SW 1271 (cell line): Measurements from ENCODE around the gene AUTS2.

Experiments
- DNase-seq, 2 experiments: peaks; one replicate each; lab custom pipeline; 2025; lab: John Stamatoyannopoulos, UW

AUTS2 gene

DNA sequence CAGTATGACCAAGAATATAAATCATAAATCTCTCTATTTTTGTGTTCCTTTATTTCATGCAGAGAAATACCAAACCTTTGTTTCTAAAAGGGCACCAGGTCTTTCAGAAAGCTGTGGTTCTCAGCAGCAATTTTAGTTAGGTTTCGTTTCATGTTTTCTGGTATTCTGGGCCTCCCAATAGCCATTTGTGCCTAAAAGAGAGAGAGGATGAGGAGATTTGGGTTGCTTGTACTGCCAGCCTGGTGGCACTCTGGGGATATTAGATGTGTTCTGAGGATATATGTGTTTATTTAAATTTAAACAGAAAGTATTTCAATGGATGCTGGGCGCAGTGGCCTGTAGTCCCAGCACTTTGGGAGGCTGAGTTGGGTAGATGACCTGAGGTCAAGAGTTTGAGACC is 471.7 kb downstream of the AUTS2 start:
- DNase-seq, result no peak

DNA sequence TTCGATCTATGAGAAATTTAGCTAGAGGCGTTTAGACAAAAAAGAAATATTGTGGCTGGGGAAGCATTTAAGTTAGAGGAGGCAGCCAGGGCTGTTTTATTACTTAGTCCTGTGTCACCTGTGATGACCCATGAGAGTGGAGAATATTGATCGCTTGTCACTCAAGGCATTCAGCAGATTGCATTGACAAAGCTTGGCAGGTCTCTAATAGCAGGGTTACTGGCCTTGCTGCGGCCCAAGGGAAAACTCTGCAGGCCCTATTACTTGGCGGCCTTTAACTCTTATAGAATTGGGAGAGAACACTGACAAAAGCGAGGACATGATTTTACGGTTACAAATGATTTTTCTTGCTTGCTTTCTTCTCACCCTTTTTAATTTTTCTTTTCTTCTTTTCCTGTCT is 473.5 kb downstream of the AUTS2 start:
- DNase-seq, result no peak

GRCh38 chr7:70072220-70072619 is 473.9 kb downstream of the AUTS2 start:
- no peak for DNase-seq

GRCh38 chr7:70076325-70076724 is 478.1 kb downstream of the AUTS2 start:
- no peak for DNase-seq

- DNase-seq, result no peak
Observed at GRCh38 chr7:70082099-70082611, 483.9 kb downstream of the AUTS2 start.

GRCh38 chr7:70091362-70091761 is 493.1 kb downstream of the AUTS2 start:
- DNase-seq, result no peak

DNA sequence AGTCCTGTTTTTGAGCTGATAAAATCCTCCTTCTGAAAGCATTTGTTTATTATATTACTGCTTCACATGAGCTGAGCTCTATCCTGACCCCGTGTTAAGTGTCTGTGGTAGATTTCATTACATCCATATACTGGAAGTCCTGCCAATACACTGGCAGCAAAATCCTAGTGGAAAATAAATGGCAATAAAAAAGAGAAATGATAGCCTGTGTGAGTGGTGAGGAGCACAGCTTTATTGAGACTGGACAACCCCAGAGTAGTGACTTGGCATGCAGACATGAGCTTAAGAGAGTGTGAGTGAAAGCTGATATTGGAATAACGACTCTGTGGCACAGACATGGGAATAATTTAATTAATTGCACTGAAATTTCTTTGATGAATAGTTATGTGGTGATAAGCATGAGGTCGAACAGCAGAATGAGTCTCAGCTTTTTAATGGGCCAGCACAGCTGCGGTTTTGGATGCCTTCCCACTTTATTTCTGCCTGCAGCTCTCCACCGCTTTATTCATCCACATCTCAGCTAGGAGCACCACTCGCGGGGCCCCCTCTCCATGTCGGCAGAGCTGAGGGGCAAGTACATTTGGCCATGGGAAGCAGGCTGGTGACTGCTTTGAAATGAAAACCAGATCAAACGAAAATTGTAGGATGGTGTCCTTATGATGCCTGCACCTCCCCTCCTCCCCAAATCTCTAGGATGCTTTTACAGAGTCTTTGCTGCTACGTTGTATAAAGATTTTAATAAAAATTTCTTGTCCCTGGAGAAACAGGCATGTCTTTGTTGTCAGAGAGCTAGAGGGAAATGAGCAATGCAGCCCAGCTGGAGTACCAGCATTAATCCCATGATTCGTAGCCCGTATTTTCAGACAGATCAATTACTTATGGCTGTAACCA is 494.3 kb downstream of the AUTS2 start:
- DNase-seq, result no peak

GRCh38 chr7:70093205-70093904 is 495.1 kb downstream of the AUTS2 start:
- DNase-seq, result no peak

- DNase-seq, result no peak
Observed at GRCh38 chr7:70094831-70095230, 496.6 kb downstream of the AUTS2 start.

- no peak for DNase-seq
Observed at GRCh38 chr7:70097645-70098044, 499.4 kb downstream of the AUTS2 start.

DNA sequence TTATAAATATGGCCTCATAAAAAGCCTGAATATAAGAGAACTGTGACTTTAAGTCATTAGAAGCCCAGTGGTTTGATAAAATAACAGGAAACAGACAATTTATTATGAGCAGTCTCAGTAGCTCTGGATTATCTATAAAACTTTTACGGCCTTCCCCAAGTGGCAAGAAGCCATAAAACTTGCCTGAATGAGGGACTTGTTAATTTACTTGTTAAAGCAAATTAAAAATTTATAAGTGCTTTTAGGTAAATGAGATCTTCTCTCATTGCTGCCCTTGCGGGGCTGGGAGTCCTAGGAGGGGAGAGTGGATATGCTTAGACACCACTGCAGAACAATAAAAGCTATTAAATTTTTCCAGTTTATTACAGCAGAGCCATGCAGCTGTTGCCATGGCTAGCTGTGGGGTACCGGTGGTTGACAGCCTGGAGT is 499.9 kb downstream of the AUTS2 start:
- no peak for DNase-seq

DNA sequence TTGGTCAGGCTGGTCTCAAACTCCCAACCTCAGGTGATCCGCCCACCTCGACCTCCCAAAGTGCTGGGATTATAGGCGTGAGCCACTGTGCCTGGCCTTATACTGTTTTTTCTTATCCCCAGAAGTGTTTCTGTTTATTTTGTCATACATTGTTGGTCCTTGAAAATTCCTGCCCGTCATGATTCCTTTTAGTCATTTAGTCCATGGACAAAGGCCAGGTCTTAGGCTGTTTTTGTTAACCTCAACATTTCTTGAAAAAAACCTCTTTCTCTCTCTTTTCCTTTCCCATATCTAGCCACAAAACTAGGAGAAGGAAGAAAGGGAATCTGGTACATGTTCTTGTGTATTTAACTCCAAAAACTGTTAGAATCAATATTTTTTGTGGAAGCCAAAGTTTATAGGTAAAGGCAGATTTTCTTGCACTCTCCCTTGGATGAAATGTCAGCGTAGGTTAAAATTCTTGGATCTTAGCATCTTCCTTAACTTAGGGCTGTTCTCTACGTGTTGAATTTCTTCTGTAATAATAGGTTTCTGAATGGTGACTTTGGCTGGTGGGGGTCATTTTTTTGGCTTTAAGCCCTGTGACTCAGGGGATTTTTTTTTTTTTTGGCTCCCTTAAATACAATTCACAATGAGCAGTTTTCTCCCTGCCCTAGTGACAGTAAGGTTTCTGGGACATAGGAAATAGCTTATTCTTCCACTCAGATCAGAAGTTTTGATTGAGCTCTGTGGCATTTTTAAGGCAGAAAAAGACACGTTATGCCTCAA is 500.8 kb downstream of the AUTS2 start:
- DNase-seq, result no peak

- DNase-seq, result no peak
Observed at GRCh38 chr7:70104243-70104642, 506.0 kb downstream of the AUTS2 start.

DNA sequence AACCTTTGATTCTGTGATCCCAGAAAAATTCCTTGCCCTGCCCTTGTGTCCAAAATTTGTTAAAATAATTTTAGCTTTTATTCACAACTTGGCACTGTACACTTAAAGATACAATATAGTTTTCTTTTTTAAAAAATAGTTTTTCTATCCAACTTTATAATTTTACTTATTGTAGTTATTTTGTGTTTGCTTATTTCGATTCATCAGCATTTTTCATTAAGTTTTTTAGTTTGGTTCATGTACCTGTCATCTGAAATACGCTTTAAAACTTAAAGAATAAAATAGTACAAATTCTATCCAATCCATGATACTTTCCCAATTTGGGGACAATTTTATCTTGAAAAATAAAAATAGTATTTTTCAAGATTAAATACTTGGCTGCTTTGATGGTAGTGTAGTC is 514.8 kb downstream of the AUTS2 start:
- no peak for DNase-seq

DNA sequence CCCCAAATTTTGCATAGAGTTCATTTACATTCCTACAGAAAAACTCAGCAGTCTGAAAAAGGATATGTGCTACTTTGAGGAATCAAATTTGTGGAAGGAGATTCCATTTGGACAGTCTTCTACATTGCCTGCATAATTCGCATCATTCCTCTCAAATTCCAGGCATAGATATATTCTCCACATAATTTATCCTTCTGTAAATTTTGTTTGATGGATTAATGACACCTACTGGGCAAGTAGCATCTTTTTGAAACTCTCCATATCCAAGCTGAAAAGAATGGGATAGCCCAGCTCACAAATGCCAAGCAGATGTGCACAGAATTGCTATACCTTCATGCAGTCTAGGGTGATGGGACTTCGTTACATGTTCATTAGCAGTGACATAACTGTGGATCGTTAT is 515.3 kb downstream of the AUTS2 start:
- DNase-seq, result no peak

- DNase-seq, result no peak
Observed at GRCh38 chr7:70114806-70115205, 516.5 kb downstream of the AUTS2 start.

DNA sequence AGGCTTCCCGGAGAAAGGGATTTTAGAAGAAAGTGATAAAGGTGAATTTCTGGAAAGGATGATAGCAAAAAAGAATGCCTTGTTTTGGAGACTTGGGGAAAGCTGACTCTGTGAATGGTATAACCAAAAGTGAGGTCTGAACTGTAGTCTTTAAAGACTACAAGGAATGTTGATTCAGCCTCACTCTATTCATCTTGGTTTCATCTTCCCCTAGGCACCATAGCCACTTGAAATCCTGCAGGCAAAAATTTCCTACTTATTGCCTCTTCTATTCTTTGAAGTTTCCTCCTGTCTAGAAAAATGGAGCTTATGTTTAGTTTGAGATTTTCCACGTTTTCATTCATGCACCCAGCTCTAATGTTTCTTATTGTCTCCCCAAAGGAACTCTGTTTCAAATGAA is 518.0 kb downstream of the AUTS2 start:
- no peak for DNase-seq

DNA sequence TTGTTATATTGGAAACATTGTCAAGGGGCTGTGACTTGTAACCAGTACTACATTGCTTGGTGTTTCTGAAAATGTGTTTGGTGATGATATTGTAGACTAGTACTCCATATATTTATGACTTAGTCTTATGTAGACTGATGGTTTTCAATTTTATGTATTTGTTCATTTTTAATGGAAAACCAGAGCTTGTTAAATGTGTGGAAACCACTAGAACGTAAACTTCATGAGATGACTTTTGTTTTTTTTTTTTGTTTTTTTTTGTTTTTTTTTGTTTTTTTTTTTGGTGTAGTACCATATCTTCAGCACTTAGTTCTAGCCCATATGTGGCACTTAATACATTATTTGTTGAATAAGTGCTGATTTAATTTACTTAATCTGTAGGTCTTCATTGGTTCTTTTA is 518.6 kb downstream of the AUTS2 start:
- DNase-seq, result no peak

DNA sequence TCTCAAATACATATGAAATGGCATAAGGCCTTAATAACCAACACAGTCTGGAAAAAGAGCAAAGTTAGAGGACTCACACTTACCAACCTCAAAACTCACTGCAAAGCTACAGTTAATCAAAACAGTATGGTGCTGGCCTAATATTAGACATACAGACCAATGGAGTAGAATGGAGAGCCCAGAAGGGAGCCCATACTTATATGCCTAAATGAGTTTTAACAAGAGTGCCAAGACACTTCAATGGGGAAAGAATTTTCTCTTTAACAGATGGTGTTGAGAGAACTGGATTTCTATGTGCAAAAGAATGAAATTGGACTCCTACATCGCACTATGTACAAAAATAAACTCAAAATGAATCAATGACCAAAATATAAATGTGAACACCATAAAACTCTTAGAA is 522.6 kb downstream of the AUTS2 start:
- DNase-seq, result no peak

DNA sequence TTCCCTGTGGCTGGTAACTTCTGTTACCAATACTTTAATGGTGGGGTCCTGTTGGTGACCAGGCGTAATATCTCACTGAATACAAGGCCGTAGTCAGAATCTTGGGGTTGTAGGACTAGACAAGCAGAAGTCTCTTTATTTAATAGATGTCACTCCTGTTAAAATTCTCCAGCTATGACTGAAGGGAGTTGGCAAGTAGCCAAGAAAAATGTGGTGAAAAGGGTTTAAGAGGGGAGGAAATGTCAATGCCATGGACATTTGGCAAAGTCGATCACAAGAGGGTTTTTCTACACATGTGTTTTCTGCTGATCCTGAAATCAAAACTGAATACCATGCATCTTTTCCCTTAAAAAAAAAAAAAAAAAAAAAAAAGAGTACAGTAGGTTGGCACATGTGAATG is 533.5 kb downstream of the AUTS2 start:
- DNase-seq, result no peak

- DNase-seq, result no peak
Observed at GRCh38 chr7:70132226-70132851, 534.1 kb downstream of the AUTS2 start.
